Left renal cortex interstitium (tissue), 4 donors: Measurements from ENCODE around the gene HPCA. TPM values are rescaled to one million over a fixed set of nuclear protein-coding genes. Genes with fewer than 3 reads are reported as not detected.
"Not testable (repeated sequence)": the region's sequence is repeated elsewhere in the genome, so short reads cannot be mapped to it uniquely, and the experiment has no call there.

Experiments used
- DNase-seq, 4 donors: peaks; one replicate each; pipeline ENCODE4 v3.0.0-alpha.2; 2013; ENCODE audit warnings: low read depth in 4 of 4, low spot score in 2 of 4, missing footprints in 1 of 4
- polyA plus RNA-seq, 4 donors: library from polyadenylated mRNA; unstranded; fragments of 120-200 nt; gene quantifications; one replicate each; pipeline ENCODE4 v1.2.1, GENCODE V29; 2013; ENCODE audit not compliant: insufficient read length in 4 of 4

HPCA gene
- polyA plus RNA-seq, 4 donors: 0.48 to 0.95 (median 0.58) TPM

GRCh38 chr1:32900956-32901822 lies 14.9 kb downstream of the HPCA start, which contains the start of gene TMEM54:
TMEM54 (minus strand) TSS chr1:32901389; CDS start chr1:32901238, 151 bp downstream.
- no peak for DNase-seq

GRCh38 chr1:32901823-32902534 lies 15.7 kb downstream of the HPCA start:
- DNase-seq: no peak

- no peak for DNase-seq
These were observed 16.2 kb downstream of the HPCA start for GRCh38 chr1:32902535-32902920.

GRCh38 chr1:32903991-32904785 lies 17.9 kb downstream of the HPCA start:
- DNase-seq: no peak

GRCh38 chr1:32904797-32905196 lies 18.5 kb downstream of the HPCA start:
- DNase-seq: no peak

- DNase-seq: not testable (repeated sequence)
These were observed 19.3 kb downstream of the HPCA start for GRCh38 chr1:32905588-32905987.

- DNase-seq: no peak
These were observed 20.4 kb downstream of the HPCA start for GRCh38 chr1:32906654-32907053.

GRCh38 chr1:32907435-32907834 lies 21.1 kb downstream of the HPCA start:
- no peak for DNase-seq

- DNase-seq: no peak
These were observed 24.0 kb downstream of the HPCA start for GRCh38 chr1:32910319-32910718.

- DNase-seq: no peak
These were observed 29.7 kb downstream of the HPCA start for GRCh38 chr1:32915766-32916706.

GRCh38 chr1:32917521-32917920 lies 31.2 kb downstream of the HPCA start:
- DNase-seq: no peak

- no peak for DNase-seq
These were observed 31.9 kb downstream of the HPCA start for GRCh38 chr1:32918179-32918578.

GRCh38 chr1:32919811-32920733 lies 33.8 kb downstream of the HPCA start:
- no peak for DNase-seq

GRCh38 chr1:32920833-32921232 lies 34.5 kb downstream of the HPCA start:
- DNase-seq: no peak

GRCh38 chr1:32924881-32925344 lies 38.6 kb downstream of the HPCA start:
- no peak for DNase-seq

- no peak for DNase-seq
These were observed 39.3 kb downstream of the HPCA start for GRCh38 chr1:32925403-32926162.

- no peak for DNase-seq
These were observed 40.3 kb downstream of the HPCA start for GRCh38 chr1:32926562-32926961.

GRCh38 chr1:32927441-32927840 lies 41.1 kb downstream of the HPCA start:
- DNase-seq: no peak
